IMR-90 (cell line): ENCODE results near the gene ARHGAP19. TPM values are rescaled to one million over a fixed set of nuclear protein-coding genes. Genes with fewer than 3 reads are reported as not detected.

Experiments used
- ATAC-seq: fragments of 200-7000 bp; cut with Tn5 transposase; 2 replicates; pipeline ENCODE4 v1.9.1; 2020; ENCODE audit warnings: low read depth, mild to moderate bottlenecking, moderate library complexity
- BruUV-seq: library from RNA; stranded (reverse); fragments of 400-500 nt; replicated peaks from 2 replicates; lab custom pipeline; 2021; lab: Mats Ljungman, UMichigan
- CTCF ChIA-PET: fragments of 300-600 bp; formaldehyde crosslinking; extraction: SDS; loops from one replicate; lab custom pipeline; 2021; ENCODE audit warnings: antibody characterized with exemption; lab: Yijun Ruan, JAX
- POLR2A ChIA-PET: fragments of 300-600 bp; sonication (Branson Sonifier 250); formaldehyde crosslinking; loops from one replicate; lab custom pipeline; 2022; ENCODE audit warnings: antibody characterized with exemption; ENCODE audit not compliant: unreplicated experiment; lab: Charles Lee
- DNase-seq: peaks from one replicate; pipeline ENCODE4 v3.0.0; 2013
- H2AFZ ChIP-seq: replicated peaks from 2 replicates; pipeline ENCODE3; 2013; ENCODE audit warnings: low read length, mild to moderate bottlenecking; ENCODE audit not compliant: poor library complexity
- H2AK5ac ChIP-seq: 2 replicates; pipeline ENCODE4 v1.6.1; 2013; ENCODE audit warnings: low read depth, low read length, inconsistent platforms
- H2AK9ac ChIP-seq: replicated peaks from 2 replicates; pipeline ENCODE3; 2013; ENCODE audit warnings: mild to moderate bottlenecking, low read depth, low read length, moderate library complexity; ENCODE audit not compliant: poor library complexity
- H2BK120ac ChIP-seq: 2 replicates; pipeline ENCODE4 v1.6.1; 2013; ENCODE audit warnings: low read depth, low read length, inconsistent platforms
- H2BK15ac ChIP-seq: 3 replicates; pipeline ENCODE4 v1.6.1; 2013; ENCODE audit warnings: low read depth, low read length, inconsistent platforms
- H2BK20ac ChIP-seq: 2 replicates; pipeline ENCODE4 v1.6.1; 2013; ENCODE audit warnings: low read depth, mild to moderate bottlenecking, inconsistent platforms, low read length, moderate library complexity
- H2BK5ac ChIP-seq: 2 replicates; pipeline ENCODE4 v1.6.1; 2013; ENCODE audit warnings: mild to moderate bottlenecking, low read depth, low read length, inconsistent platforms; ENCODE audit not compliant: poor library complexity, severe bottlenecking
- H3K14ac ChIP-seq: replicated peaks from 2 replicates; pipeline ENCODE4 v1.6.1; 2013; ENCODE audit warnings: low read depth, low read length, inconsistent platforms
- H3K18ac ChIP-seq: 2 replicates; pipeline ENCODE4 v1.6.1; 2013; ENCODE audit warnings: low read depth, low read length, control low read depth
- H3K23ac ChIP-seq: 2 replicates; pipeline ENCODE4 v1.6.1; 2013; ENCODE audit warnings: low read depth, low read length, inconsistent platforms
- H3K27ac ChIP-seq: 2 replicates; pipeline ENCODE4 v1.5.1; 2013; ENCODE audit warnings: mild to moderate bottlenecking, control low read depth, low read length; ENCODE audit not compliant: insufficient read depth
- H3K27me3 ChIP-seq: 2 replicates; pipeline ENCODE4 v1.6.1; 2013; ENCODE audit warnings: low read length; ENCODE audit not compliant: control insufficient read depth, insufficient read depth
- H3K36me3 ChIP-seq: 2 replicates; pipeline ENCODE4 v1.6.1; 2013; ENCODE audit warnings: low read length, mixed read lengths; ENCODE audit not compliant: control insufficient read depth, insufficient read depth
- H3K4ac ChIP-seq: 2 replicates; pipeline ENCODE4 v1.6.1; 2013; ENCODE audit warnings: low read depth, low read length, inconsistent platforms
- H3K4me1 ChIP-seq: 2 replicates; pipeline ENCODE4 v1.6.1; 2013; ENCODE audit warnings: low read length, mixed read lengths; ENCODE audit not compliant: control insufficient read depth, insufficient read depth
- H3K4me2 ChIP-seq: 2 replicates; pipeline ENCODE4 v1.6.1; 2013; ENCODE audit warnings: low read depth, mild to moderate bottlenecking, control low read depth, low read length, moderate library complexity
- H3K4me3 ChIP-seq: 2 replicates; pipeline ENCODE4 v1.5.1; 2013; ENCODE audit warnings: low read depth, mild to moderate bottlenecking, control low read depth, low read length, moderate library complexity; ENCODE audit not compliant: insufficient read depth
- H3K56ac ChIP-seq: 2 replicates; pipeline ENCODE4 v1.6.1; 2013; ENCODE audit warnings: low read length, inconsistent platforms; ENCODE audit not compliant: insufficient read depth; ENCODE audit errors: extremely low read depth
- H3K79me1 ChIP-seq, 2 experiments: 2 replicates each; pipeline ENCODE4 v1.6.1; 2013; ENCODE audit warnings: low read length in 2 of 2, inconsistent platforms in 1 of 2, low read depth in 1 of 2
- H3K9ac ChIP-seq: 2 replicates; pipeline ENCODE4 v1.6.1; 2013; ENCODE audit warnings: low read depth, low read length, control low read depth
- H3K9me1 ChIP-seq: 2 replicates; pipeline ENCODE4 v1.6.1; 2013; ENCODE audit warnings: low read length, inconsistent platforms; ENCODE audit not compliant: insufficient read depth
- H3K9me3 ChIP-seq: 2 replicates; pipeline ENCODE4 v1.6.1; 2013; ENCODE audit warnings: low read length; ENCODE audit not compliant: control insufficient read depth, insufficient read depth
- H4K20me1 ChIP-seq: 2 replicates; pipeline ENCODE4 v1.6.1; 2013; ENCODE audit warnings: low read length, inconsistent platforms; ENCODE audit not compliant: insufficient read depth
- H4K5ac ChIP-seq: 2 replicates; pipeline ENCODE4 v1.6.1; 2013; ENCODE audit warnings: mild to moderate bottlenecking, low read depth, low read length, control low read depth
- H4K8ac ChIP-seq, 2 experiments: 2 replicates each; pipeline ENCODE4 v1.6.1; 2013; ENCODE audit warnings: low read depth in 2 of 2, low read length in 2 of 2, control low read depth in 1 of 2, inconsistent platforms in 1 of 2
- H4K91ac ChIP-seq: 2 replicates; pipeline ENCODE4 v1.6.1; 2013; ENCODE audit warnings: low read depth, low read length, inconsistent platforms; ENCODE audit not compliant: insufficient read depth
- CHD1 ChIP-seq: IDR thresholded peaks from 2 replicates; pipeline ENCODE4 v1.6.1; 2012; ENCODE audit warnings: low read depth, low read length, improper control_type of control experiment
- FOS ChIP-seq: fragments of 150-350 bp; IDR thresholded peaks from 2 replicates; pipeline ENCODE4 v1.6.1; 2016; ENCODE audit warnings: low read depth, low read length
- MXI1 ChIP-seq: IDR thresholded peaks from 2 replicates; pipeline ENCODE4 v1.6.1; 2012; ENCODE audit warnings: low read depth, mild to moderate bottlenecking, low read length, moderate library complexity, borderline replicate concordance
- POLR2A ChIP-seq: IDR thresholded peaks from 2 replicates; pipeline ENCODE4 v1.6.1; 2012; ENCODE audit warnings: mild to moderate bottlenecking, low read depth, low read length
- WGBS, 2 experiments: methylation state at CpG; one replicate each; pipeline versions ENCODE4 v1.1.5 to v1.1.7; 2013; ENCODE audit warnings: missing lambda C conversion rate in 2 of 2; ENCODE audit not compliant: insufficient read length in 1 of 2; ENCODE audit errors: extremely low coverage in 2 of 2; 5-methylcytosine and 5-hydroxymethylcytosine counted together
- dilution Hi-C: fragments of 300-500 bp; cut with HindIII; formaldehyde crosslinking; loops from one replicate; pipeline ENCODE4 v1.14.3; 2018; ENCODE audit warnings: low sequenced_read_pairs; ENCODE audit not compliant: unreplicated experiment
- in situ Hi-C: fragments of 300-500 bp; cut with MboI; formaldehyde crosslinking; loops from 3 replicates; pipeline ENCODE4 v1.14.3; 2019; ENCODE audit warnings: low sequenced_read_pairs, inconsistent platforms, mixed read lengths
- intact Hi-C: fragments of 100-400 bp; cut with micrococcal nuclease; formaldehyde crosslinking; loops from 2 replicates; pipeline ENCODE4 v1.10.0; 2022
- polyA plus RNA-seq, 3 experiments: library from polyadenylated mRNA; depleted of rRNA; stranded (reverse); fragments of >200 nt; gene quantifications; 2 replicates each; pipeline ENCODE4 v1.2.3, GENCODE V29; 2012; ENCODE audit warnings: low replicate concordance in 1 of 3
- total RNA-seq: library from RNA; depleted of rRNA; stranded (reverse); fragments of >200 nt; gene quantifications from 2 replicates; pipeline ENCODE4 v1.2.3, GENCODE V29; 2012

Gene ARHGAP19
- total and polyA plus RNA-seq, 2 of the 4 experiments (the other 2 are of a cell fraction) = 6.3 to 7.0 TPM

DNA sequence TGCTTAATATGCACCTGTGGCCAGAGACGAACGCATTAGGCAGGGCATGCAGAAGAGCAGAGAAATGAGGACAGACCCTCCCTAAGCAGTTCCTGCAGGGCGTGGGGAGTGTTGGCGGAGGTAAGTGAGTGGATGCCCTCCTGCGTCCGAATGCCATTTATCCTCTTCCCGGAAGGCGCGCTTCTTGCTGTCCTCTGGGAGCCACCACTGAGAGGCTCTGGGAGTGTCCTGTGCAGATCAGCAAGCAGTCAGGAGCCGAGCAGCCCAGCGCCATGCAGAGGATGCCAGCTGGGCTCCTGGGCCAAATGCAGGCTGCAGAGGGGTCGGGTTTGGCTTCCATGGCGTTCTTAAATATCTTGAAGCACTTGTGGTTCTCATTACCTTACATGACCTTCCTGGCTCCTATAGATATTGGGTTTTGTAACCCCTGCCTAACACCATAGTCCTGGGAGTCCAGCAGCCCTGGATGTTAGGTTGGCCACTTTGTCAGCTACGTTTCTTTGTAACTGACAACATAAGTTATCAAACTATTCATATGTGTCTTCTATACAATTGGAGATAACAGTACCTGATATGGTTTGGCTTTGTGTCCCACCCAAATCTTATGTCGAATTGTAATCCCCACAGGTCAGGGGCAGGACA lies 76.7 kb downstream of the ARHGAP19 start:
- BruUV-seq = no TSS peak

More for the DNA sequence above, 76.7 kb downstream of the ARHGAP19 start:
- no peak overlapping the region for H3K4me2 ChIP-seq
- peaks cover 4% of the 10 kb centered on the region; the same call in 1 of the 2 replicates for H3K9me1 ChIP-seq
- intact Hi-C loops = no loop called here
- no peak overlapping the region for H3K27ac ChIP-seq
- no peak overlapping the region for H3K56ac ChIP-seq
- no peak overlapping the region for H2BK20ac ChIP-seq
- DNase-seq (no peak), ATAC-seq (no peak)
- no peak overlapping the region for H4K91ac ChIP-seq
- H3K23ac ChIP-seq = no peak overlapping the region
- no peak overlapping the region for H3K14ac ChIP-seq
- dilution Hi-C loops = no loop called here
- H3K9me3 ChIP-seq = no peaks in the 10 kb centered on the region
- H3K18ac ChIP-seq = no peak overlapping the region
- no peak overlapping the region for H2BK15ac ChIP-seq
- no peak overlapping the region for H4K8ac ChIP-seq
- H4K20me1 ChIP-seq = no peaks in the 10 kb centered on the region
- no peaks in the 10 kb centered on the region for H3K27me3 ChIP-seq
- no peak overlapping the region for H2AK5ac ChIP-seq
- H3K4me1 ChIP-seq = peaks cover 9% of the 10 kb centered on the region
- no peak overlapping the region for H3K4me3 ChIP-seq
- no peak overlapping the region for H3K9ac ChIP-seq
- no peak for TF ChIP-seq CHD1
- TF ChIP-seq MXI1 = no peak
- no peak for TF ChIP-seq FOS
- TF ChIP-seq POLR2A = no peak
- H2BK120ac ChIP-seq = no peak overlapping the region
- WGBS, 2 experiments = 94% methylated on average over 6 of the region's 15 CpGs; no CpG with 5 or more reads in 1 of the 2 experiments
- H4K5ac ChIP-seq = no peak overlapping the region
- ChIA-PET POLR2A (no interaction called here), CTCF (interaction anchor here (1.0 kb wide), 1 partner anchor 178 kb away, joined by 3 read pairs; no protein-coding TSS in a partner anchor)
- no peaks in the 10 kb centered on the region; a peak in 1 of 4 replicates for H3K79me1 ChIP-seq
- H2BK5ac ChIP-seq = no peak overlapping the region
- H3K4ac ChIP-seq = no peak overlapping the region
- H3K36me3 ChIP-seq = no peaks in the 10 kb centered on the region
- H2AK9ac ChIP-seq = no peak overlapping the region
- H2AFZ ChIP-seq = no peak overlapping the region
- in situ Hi-C loops = no loop called here
